H9 (cell line): ENCODE data around the gene MATN4. TPM values are rescaled to one million over a fixed set of nuclear protein-coding genes. Genes with fewer than 3 reads are reported as not detected.

Source experiments
- DNase-seq: peaks from one replicate; pipeline ENCODE4 v3.0.0-alpha.2; 2017
- H2AFZ ChIP-seq: one replicate; pipeline ENCODE4 v1.6.1; 2013; ENCODE audit warnings: mild to moderate bottlenecking, low read length, control low read depth, moderate library complexity
- H2AK5ac ChIP-seq: 2 replicates; pipeline ENCODE4 v1.6.1; 2013; ENCODE audit warnings: low read length, control low read depth, mixed read lengths; ENCODE audit not compliant: insufficient read length
- H2BK120ac ChIP-seq: one replicate; pipeline ENCODE4 v1.6.1; 2013; ENCODE audit warnings: low read depth, mild to moderate bottlenecking, low read length, control low read depth, inconsistent platforms; ENCODE audit not compliant: poor library complexity, severe bottlenecking
- H2BK12ac ChIP-seq: 2 replicates; pipeline ENCODE4 v1.6.1; 2013; ENCODE audit warnings: low read length, control low read depth, mixed read lengths, low read depth; ENCODE audit not compliant: insufficient read length
- H2BK15ac ChIP-seq: 2 replicates; pipeline ENCODE4 v1.6.1; 2013; ENCODE audit warnings: low read depth, low read length, control low read depth
- H2BK20ac ChIP-seq: one replicate; pipeline ENCODE4 v1.6.1; 2013; ENCODE audit warnings: low read depth, mild to moderate bottlenecking, low read length, control low read depth, inconsistent platforms; ENCODE audit not compliant: poor library complexity, severe bottlenecking
- H2BK5ac ChIP-seq: 2 replicates; pipeline ENCODE4 v1.6.1; 2013; ENCODE audit warnings: low read length, control low read depth, mixed read lengths; ENCODE audit not compliant: insufficient read length
- H3K14ac ChIP-seq: 2 replicates; pipeline ENCODE4 v1.6.1; 2013; ENCODE audit warnings: low read length, control low read depth; ENCODE audit not compliant: insufficient read depth
- H3K18ac ChIP-seq: 2 replicates; pipeline ENCODE4 v1.6.1; 2013; ENCODE audit warnings: low read depth, mild to moderate bottlenecking, mixed read lengths, low read length, control low read depth; ENCODE audit not compliant: insufficient read length
- H3K23ac ChIP-seq: 2 replicates; pipeline ENCODE4 v1.6.1; 2013; ENCODE audit warnings: low read length, control low read depth, mixed read lengths, low read depth; ENCODE audit not compliant: insufficient read length
- H3K23me2 ChIP-seq: 2 replicates; pipeline ENCODE4 v1.6.1; 2013; ENCODE audit warnings: low read depth, mild to moderate bottlenecking, mixed read lengths, low read length, control low read depth; ENCODE audit not compliant: insufficient read length, poor library complexity, severe bottlenecking
- H3K27ac ChIP-seq: 2 replicates; pipeline ENCODE4 v1.5.1; 2013; ENCODE audit warnings: low read length, control low read depth, mixed read lengths, low read depth; ENCODE audit not compliant: insufficient read length
- H3K27me3 ChIP-seq: 2 replicates; pipeline ENCODE4 v1.6.1; 2013; ENCODE audit warnings: low read length, control low read depth, inconsistent platforms; ENCODE audit not compliant: insufficient read depth
- H3K4ac ChIP-seq: 2 replicates; pipeline ENCODE4 v1.6.1; 2013; ENCODE audit warnings: low read depth, mild to moderate bottlenecking, control low read depth, inconsistent platforms, low read length, moderate library complexity
- H3K4me1 ChIP-seq: 2 replicates; pipeline ENCODE4 v1.6.1; 2013; ENCODE audit warnings: low read length, control low read depth, inconsistent platforms; ENCODE audit not compliant: insufficient read depth
- H3K4me2 ChIP-seq: 2 replicates; pipeline ENCODE4 v1.6.1; 2013; ENCODE audit warnings: low read length, control low read depth, mixed read lengths; ENCODE audit not compliant: insufficient read length, insufficient read depth
- H3K56ac ChIP-seq: 2 replicates; pipeline ENCODE4 v1.6.1; 2013; ENCODE audit warnings: low read depth, mild to moderate bottlenecking, mixed read lengths, low read length, control low read depth; ENCODE audit not compliant: insufficient read length
- H3K79me1 ChIP-seq: 2 replicates; pipeline ENCODE4 v1.6.1; 2013; ENCODE audit warnings: low read depth, mild to moderate bottlenecking, moderate library complexity, low read length, control low read depth, inconsistent platforms; ENCODE audit not compliant: insufficient read depth, poor library complexity, severe bottlenecking
- H3K79me2 ChIP-seq: 2 replicates; pipeline ENCODE4 v1.6.1; 2013; ENCODE audit warnings: low read length, control low read depth, inconsistent platforms; ENCODE audit not compliant: insufficient read depth
- H3K9ac ChIP-seq: 2 replicates; pipeline ENCODE4 v1.6.1; 2013; ENCODE audit warnings: low read length, control low read depth, mixed read lengths; ENCODE audit not compliant: insufficient read length; ENCODE audit errors: extremely low read depth
- H3K9me3 ChIP-seq: one replicate; pipeline ENCODE4 v1.6.1; 2013; ENCODE audit warnings: low read depth, low read length, inconsistent platforms; ENCODE audit not compliant: control insufficient read depth
- H3T11ph ChIP-seq: one replicate; pipeline ENCODE4 v1.6.1; 2013; ENCODE audit warnings: mild to moderate bottlenecking, low read length, control low read depth, inconsistent platforms
- H4K20me1 ChIP-seq: one replicate; pipeline ENCODE4 v1.6.1; 2013; ENCODE audit not compliant: control insufficient read depth, insufficient read length, insufficient read depth
- H4K5ac ChIP-seq: 2 replicates; pipeline ENCODE4 v1.6.1; 2013; ENCODE audit warnings: low read depth, mild to moderate bottlenecking, mixed read lengths, low read length, control low read depth; ENCODE audit not compliant: insufficient read length
- H4K8ac ChIP-seq: replicated peaks from 2 replicates; pipeline ENCODE4 v1.6.1; 2013; ENCODE audit warnings: low read length, control low read depth, mixed read lengths, low read depth; ENCODE audit not compliant: insufficient read length
- H4K91ac ChIP-seq: 2 replicates; pipeline ENCODE4 v1.6.1; 2013; ENCODE audit warnings: low read depth, mild to moderate bottlenecking, moderate library complexity, mixed read lengths, low read length, control low read depth; ENCODE audit not compliant: insufficient read length
- H3K27ac Mint-ChIP-seq, 3 experiments: 2 replicates in 2 of 3; 3 replicates in 1 of 3; pipeline ENCODE4 v1.8.0; 2020 to 2021; ENCODE audit warnings: mixed read lengths in 3 of 3, mild to moderate bottlenecking in 1 of 3, moderate library complexity in 1 of 3
- H3K27me3 Mint-ChIP-seq: 2 replicates; pipeline ENCODE4 v1.8.0; 2021; ENCODE audit warnings: low read depth, mild to moderate bottlenecking, moderate library complexity, mixed read lengths
- H3K36me3 Mint-ChIP-seq, 3 experiments: 2 replicates in 2 of 3; 3 replicates in 1 of 3; pipeline ENCODE4 v1.8.0; 2020 to 2021; ENCODE audit warnings: low read depth in 3 of 3, mixed read lengths in 3 of 3; ENCODE audit not compliant: insufficient read depth in 1 of 3
- H3K4me1 Mint-ChIP-seq, 2 experiments: 2 replicates each; pipeline ENCODE4 v1.8.0; 2020; ENCODE audit warnings: mixed read lengths in 2 of 2
- H3K4me3 Mint-ChIP-seq, 2 experiments: 2 replicates in 1 of 2; 3 replicates in 1 of 2; pipeline ENCODE4 v1.8.0; 2020 to 2021; ENCODE audit warnings: mild to moderate bottlenecking in 2 of 2, mixed read lengths in 2 of 2, moderate library complexity in 1 of 2
- H3K9me3 Mint-ChIP-seq, 2 experiments: 2 replicates in 1 of 2; 3 replicates in 1 of 2; pipeline ENCODE4 v1.8.0; 2020; ENCODE audit warnings: mild to moderate bottlenecking in 2 of 2, mixed read lengths in 2 of 2, moderate library complexity in 1 of 2
- WGBS: extraction: QIAGEN DNeasy Blood & Tissue Kit; methylation state at CpG from one replicate; pipeline ENCODE4 v1.1.7; 2013; ENCODE audit warnings: missing lambda C conversion rate, low lambda C conversion rate, mixed read lengths; ENCODE audit not compliant: insufficient read length; ENCODE audit errors: extremely low coverage; 5-methylcytosine and 5-hydroxymethylcytosine counted together
- total RNA-seq: library from RNA; stranded (reverse); gene quantifications from 2 replicates; pipeline ENCODE4 v1.2.1, GENCODE V29; 2021
- TF ChIP-seq, protein P1 (sequence below): fragments of 200-600 bp; sonication (generic); conservative IDR thresholded peaks from 3 replicates; pipeline ENCODE4 v1.8.0; 2021; ENCODE audit warnings: antibody characterized with exemption, mild to moderate bottlenecking

The MATN4 gene
- total RNA-seq, 1 experiment from 2014 or later = 0.11 TPM

- H3K4me1 Mint-ChIP-seq = peaks cover 16 to 21% of the 10 kb centered on the region in 2 experiments
- no peak for DNase-seq
- TF ChIP-seq, protein P1, sequence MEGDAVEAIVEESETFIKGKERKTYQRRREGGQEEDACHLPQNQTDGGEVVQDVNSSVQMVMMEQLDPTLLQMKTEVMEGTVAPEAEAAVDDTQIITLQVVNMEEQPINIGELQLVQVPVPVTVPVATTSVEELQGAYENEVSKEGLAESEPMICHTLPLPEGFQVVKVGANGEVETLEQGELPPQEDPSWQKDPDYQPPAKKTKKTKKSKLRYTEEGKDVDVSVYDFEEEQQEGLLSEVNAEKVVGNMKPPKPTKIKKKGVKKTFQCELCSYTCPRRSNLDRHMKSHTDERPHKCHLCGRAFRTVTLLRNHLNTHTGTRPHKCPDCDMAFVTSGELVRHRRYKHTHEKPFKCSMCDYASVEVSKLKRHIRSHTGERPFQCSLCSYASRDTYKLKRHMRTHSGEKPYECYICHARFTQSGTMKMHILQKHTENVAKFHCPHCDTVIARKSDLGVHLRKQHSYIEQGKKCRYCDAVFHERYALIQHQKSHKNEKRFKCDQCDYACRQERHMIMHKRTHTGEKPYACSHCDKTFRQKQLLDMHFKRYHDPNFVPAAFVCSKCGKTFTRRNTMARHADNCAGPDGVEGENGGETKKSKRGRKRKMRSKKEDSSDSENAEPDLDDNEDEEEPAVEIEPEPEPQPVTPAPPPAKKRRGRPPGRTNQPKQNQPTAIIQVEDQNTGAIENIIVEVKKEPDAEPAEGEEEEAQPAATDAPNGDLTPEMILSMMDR = no peak
Measured at GRCh38 chr20:45257711-45258110, 50.4 kb downstream of the MATN4 start.

More at GRCh38 chr20:45257711-45258110, 50.4 kb downstream of the MATN4 start:
- peaks cover 4% of the 10 kb centered on the region for H3K27me3 Mint-ChIP-seq
- H3K23ac ChIP-seq = no peak overlapping the region
- no peak overlapping the region for H3K4me2 ChIP-seq
- no peaks in the 10 kb centered on the region for H4K20me1 ChIP-seq
- no peak overlapping the region for H2AFZ ChIP-seq
- no peak overlapping the region for H2BK15ac ChIP-seq
- H4K5ac ChIP-seq = no peak overlapping the region
- no peak overlapping the region for H3K4me3 Mint-ChIP-seq
- H3K27ac ChIP-seq = no peak overlapping the region
- H3K9me3 ChIP-seq = no peaks in the 10 kb centered on the region
- no peak overlapping the region for H3K9ac ChIP-seq
- H3K4ac ChIP-seq = no peak overlapping the region
- no peak overlapping the region for H4K91ac ChIP-seq
- H3K36me3 Mint-ChIP-seq = no peaks in the 10 kb centered on the region
- H2BK120ac ChIP-seq = no peak overlapping the region
- H2BK20ac ChIP-seq = no peak overlapping the region
- no peak overlapping the region for H2AK5ac ChIP-seq
- H3K4me1 ChIP-seq = peaks cover 4% of the 10 kb centered on the region; the same call in 1 of the 2 replicates
- no peak overlapping the region for H2BK12ac ChIP-seq
- WGBS = no CpG with 5 or more reads among the region's 7 CpGs
- H2BK5ac ChIP-seq = no peak overlapping the region
- no peak overlapping the region for H3K14ac ChIP-seq
- no peaks in the 10 kb centered on the region for H3K79me2 ChIP-seq
- no peak overlapping the region for H3K56ac ChIP-seq
- H3K79me1 ChIP-seq = no peaks in the 10 kb centered on the region
- H4K8ac ChIP-seq = no peak overlapping the region
- no peaks in the 10 kb centered on the region for H3K23me2 ChIP-seq
- H3K9me3 Mint-ChIP-seq = no peaks in the 10 kb centered on the region
- H3K27me3 ChIP-seq = no peaks in the 10 kb centered on the region
- H3K18ac ChIP-seq = no peak overlapping the region
- H3K27ac Mint-ChIP-seq = no peak overlapping the region
- H3T11ph ChIP-seq = no peak overlapping the region
